HG03095 (cell line): ENCODE measurements around the gene ANKMY1.
"Not testable (repeated sequence)": the region's sequence is repeated elsewhere in the genome, so short reads cannot be mapped to it uniquely, and the experiment has no call there.

Experiments used
- ATAC-seq: cut with Tn5 transposase; IDR thresholded peaks from one replicate; pipeline ENCODE4 v1.9.1; 2021; ENCODE audit warnings: moderate library complexity; ENCODE audit not compliant: unreplicated experiment

ANKMY1 gene

GRCh38 chr2:240522406-240522805 lies 35.4 kb downstream of the ANKMY1 start:
- no peak for ATAC-seq

DNA sequence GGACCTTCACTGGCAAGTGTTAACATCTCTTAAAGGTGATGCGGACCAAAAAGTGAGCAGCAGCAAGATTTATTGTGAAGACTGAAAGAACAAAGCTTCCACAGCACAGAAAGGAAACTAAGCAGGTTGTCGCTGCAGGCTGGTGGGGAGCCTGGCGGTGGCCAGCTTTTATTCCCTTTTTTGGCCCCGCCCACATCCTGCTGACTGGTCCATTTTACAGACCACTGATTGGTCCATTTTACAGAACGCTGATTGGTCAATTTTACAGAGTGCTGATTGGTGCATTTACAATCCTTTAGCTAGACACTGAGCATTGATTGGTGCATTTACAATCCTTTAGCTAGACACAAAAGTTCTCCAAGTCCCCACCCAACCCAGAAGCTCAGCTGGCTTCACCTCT lies 35.9 kb downstream of the ANKMY1 start:
- ATAC-seq, result not testable (repeated sequence)

GRCh38 chr2:240520974-240521350 lies 36.8 kb downstream of the ANKMY1 start:
- ATAC-seq, result no peak

GRCh38 chr2:240520130-240520973 lies 37.4 kb downstream of the ANKMY1 start:
- no peak for ATAC-seq

GRCh38 chr2:240519396-240520129 lies 38.2 kb downstream of the ANKMY1 start:
- ATAC-seq, result no peak

DNA sequence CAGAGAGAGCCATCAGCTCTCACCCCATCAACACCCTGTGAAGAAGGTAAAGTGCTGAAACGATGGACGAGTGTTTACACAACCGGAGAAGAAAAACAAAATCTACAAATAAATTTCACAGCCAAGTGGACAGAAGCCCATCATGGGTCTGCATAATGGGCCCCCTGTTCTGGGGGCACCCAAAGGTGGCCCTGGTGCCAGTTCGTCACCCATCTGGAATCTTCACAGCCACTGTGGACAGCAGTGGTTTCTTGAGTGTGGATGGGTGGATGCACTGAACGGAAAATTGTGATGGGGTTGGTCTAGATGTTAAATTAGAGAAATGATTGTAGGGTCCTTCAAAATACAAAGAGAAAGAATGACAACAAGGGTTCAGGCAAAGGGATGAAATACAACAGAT lies 38.8 kb downstream of the ANKMY1 start:
- ATAC-seq, result no peak

- no peak for ATAC-seq
Measured at GRCh38 chr2:240517342-240517741, 40.4 kb downstream of the ANKMY1 start.

- ATAC-seq, result no peak
Measured at GRCh38 chr2:240514631-240515030, 43.2 kb downstream of the ANKMY1 start.

DNA sequence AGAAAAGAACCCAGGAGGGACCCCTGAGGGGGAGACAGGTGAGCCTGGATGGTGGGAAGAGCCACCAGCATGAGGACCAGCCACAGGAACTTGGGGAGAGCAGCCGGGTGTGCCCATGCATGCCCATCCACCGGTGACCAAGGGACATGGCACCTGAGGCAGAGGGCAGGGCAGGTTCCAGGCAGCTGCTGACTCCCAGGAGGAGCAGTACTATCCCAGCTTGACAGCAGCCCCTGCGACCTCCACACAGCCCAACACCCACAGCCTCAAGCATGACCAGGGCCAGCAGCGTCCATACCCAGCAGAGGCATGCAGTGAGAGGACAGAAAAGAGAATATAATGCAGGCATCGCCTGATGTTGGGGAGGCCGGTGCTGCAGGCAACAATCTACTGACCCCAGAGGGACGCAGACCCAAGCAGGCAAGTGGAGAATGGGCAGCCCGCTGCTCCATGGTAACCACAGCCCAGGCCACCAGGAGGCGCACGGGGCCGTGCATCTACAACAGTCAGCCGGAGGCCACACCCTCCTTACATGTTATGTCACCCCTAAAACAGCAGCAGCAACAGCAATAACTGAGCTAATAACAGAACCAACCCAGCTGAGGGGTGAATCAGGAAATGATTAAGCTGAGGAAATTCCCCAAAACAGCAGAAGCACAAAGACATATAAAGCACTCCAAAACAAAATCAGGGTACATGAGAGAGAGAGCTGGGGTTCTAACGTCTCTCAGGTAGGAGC lies 44.1 kb downstream of the ANKMY1 start:
- peak; percentile 92 for ATAC-seq

GRCh38 chr2:240512666-240513535 lies 44.9 kb downstream of the ANKMY1 start:
- no peak for ATAC-seq

DNA sequence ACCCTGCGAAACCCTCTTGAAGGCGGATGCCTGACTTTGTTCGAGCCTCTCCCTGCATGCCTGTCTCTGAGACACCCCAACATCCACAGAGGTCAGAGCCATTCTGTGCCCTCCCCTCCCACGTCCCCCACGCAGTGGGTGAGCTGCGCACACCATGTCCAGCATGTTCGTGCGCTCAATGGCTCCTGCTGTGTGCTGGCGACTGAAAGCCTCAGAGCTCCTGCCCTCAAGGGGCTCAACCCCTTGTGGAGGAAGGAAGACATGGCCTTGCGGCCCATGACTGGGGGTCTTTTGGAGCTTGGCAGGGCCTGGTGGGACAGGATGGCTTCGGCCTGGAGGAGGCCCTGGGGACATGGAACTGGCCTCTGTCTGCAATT lies 45.7 kb downstream of the ANKMY1 start:
- no peak for ATAC-seq

- ATAC-seq, result no peak
Measured at GRCh38 chr2:240511351-240512108, 46.3 kb downstream of the ANKMY1 start.

DNA sequence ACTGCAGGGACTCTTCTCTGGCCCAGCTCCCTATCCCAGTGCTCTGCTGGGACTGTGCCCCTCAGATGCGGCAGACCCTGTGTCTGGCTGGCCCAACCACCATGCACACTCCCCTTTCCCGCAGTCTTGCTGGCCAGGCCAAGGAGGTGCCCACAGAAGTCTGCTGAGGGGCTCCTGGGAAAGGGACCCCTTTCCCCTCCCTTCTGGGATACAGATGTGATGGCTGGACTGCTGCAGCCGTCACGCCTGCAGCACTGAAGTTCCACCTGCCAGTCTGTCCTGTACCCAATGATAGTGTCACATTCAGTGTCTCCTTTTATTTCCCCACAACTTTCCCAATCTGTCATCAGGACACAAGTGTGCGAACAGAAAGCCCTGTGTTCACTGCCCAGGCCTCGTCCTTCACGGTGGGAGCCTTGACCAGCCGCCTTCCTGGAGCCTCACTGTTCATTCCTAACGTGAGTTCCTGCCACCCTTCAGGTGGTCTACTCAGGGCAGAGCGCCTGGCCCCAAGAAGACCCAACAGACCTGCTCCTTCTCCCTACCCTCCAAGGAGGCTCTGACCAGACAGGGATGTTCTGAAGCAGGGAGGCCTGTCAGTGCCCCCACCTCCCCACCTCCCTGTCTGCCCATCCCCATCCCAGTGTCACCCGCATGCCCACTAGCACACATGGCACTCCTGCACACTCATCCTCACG lies 47.1 kb downstream of the ANKMY1 start:
- ATAC-seq, result no peak

- ATAC-seq, result no peak
Measured at GRCh38 chr2:240509667-240510512, 47.9 kb downstream of the ANKMY1 start.

DNA sequence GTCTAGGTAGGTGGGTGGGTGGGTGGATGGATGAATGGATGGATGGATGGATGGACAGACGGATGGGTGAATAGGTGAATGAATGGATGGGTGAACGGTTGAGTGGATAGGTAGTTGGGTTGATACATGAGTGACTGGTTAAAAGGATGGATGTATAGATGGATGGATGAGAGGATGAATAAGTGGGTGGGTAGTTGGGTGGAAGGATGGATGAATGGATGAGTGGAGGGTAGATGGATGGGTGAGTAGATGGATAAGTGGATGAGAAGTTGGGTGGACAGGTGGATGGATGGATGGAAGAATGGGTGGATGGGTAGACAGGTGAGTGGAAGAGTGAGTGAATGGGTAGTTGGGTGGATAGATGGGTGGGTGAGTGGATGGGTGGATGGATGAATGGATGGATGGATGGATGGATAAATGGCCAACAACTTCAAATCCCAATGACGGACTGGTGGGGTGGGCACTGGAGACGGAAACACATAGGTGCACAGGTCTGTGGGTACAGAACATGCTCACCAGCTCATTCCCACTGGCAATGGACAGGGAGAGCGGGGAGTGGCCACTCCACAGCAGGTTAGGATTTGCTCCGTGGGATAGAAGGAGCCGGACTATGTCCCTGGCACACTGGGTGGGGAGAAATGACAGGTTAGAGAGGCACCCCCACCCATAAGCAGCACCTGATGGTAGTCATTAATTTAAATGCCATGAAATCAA lies 48.8 kb downstream of the ANKMY1 start:
- ATAC-seq, result no peak

GRCh38 chr2:240507778-240508251 lies 50.0 kb downstream of the ANKMY1 start:
- ATAC-seq, result no peak

DNA sequence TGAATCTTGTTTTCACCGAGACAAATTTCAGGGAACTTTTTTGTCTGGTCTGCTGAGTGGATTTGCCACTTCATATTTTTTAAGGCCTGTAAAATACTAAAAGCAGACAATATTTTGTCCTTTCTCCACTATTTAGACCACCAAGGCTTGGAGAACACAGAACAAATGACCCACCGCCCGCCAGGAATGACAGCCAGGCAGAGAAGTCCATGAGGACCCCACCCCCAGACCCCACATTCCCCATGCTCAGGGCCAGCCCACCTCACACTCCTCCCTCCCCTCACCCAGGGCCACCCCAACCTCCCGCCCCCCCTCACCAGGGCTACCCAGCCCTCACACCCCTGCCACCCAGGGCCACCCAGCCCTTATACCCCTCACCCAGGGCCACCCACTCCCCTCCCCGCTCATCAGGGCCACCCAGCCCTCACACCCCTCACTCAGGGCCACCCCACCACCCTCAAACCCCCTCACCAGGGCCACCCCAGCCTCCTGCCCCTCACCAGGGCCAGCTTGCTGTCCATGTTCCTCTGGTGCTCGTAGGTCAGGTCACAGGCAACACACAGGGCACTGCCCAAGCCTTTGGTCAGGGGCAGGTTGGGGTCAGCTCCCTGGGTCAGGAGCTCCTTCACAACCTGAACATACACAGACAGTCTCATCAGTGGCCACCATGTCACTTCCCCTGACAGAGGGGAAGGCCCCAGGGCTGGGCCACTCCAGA lies 50.6 kb downstream of the ANKMY1 start:
- ATAC-seq, result no peak
